ENCODE results near the gene MAP2K4. TPM values are rescaled to one million over a fixed set of nuclear protein-coding genes. Genes with fewer than 3 reads are reported as not detected.

Gene MAP2K4
- total and polyA plus RNA-seq, 4 experiments from 2014 or later, result 29.4 to 41.3 (median 32.6) TPM

GRCh38 chr17:11999696-12000095 lies 21.0 kb upstream of the MAP2K4 start:
- Histone ChIP-seq H3K4me1 (ENCODE audit: insufficient read depth, low read length) (peaks cover 13% of the 10 kb centered on the region), H3K4me3 (ENCODE audit: low read length in 2 of 2) (no peak overlapping the region), H3K36me3 (ENCODE audit: insufficient read depth, low read length) (no peaks in the 10 kb centered on the region), H3K9me3 (ENCODE audit: control insufficient read depth in 1 of 2, low read length in 2 of 2) (no peaks in the 10 kb centered on the region), H3K27ac (ENCODE audit: low read depth, low read length) (no peak overlapping the region), H3K27me3 (ENCODE audit: insufficient read depth, low read length) (no peaks in the 10 kb centered on the region)
- Mint-ChIP-seq H3K9me3 (peaks cover 0 to 4% (median 0%) of the 10 kb centered on the region in 8 donors), H3K36me3 (peaks cover 0 to 10% of the 10 kb centered on the region in 2 donors), H3K4me1 (peaks cover 11 to 27% (median 16%) of the 10 kb centered on the region in 4 donors), H3K4me3 (no peak overlapping the region), H3K27me3 (no peaks in the 10 kb centered on the region), H3K27ac (peak overlapping the region in 1 of 7 donors; percentile 10)
- intact Hi-C loops (cut with micrococcal nuclease), result loop anchor here (5.0 kb wide), 1 partner anchor 1302 kb away; the partner anchor contains the start of genes ADPRM and SCO1
- no peak for DNase-seq
- POLR2A ChIA-PET (ENCODE audit: partially characterized antibody), result interaction anchor here (5.1 kb wide), 1 partner anchor 20 kb away, joined by 287 read pairs; the partner anchor contains the start of gene MAP2K4
- CTCF ChIA-PET (ENCODE audit: partially characterized antibody), result interaction anchor here (1.5 kb wide), 1 partner anchor 21 kb away, joined by 5 read pairs; the partner anchor contains the start of gene MAP2K4

- no peak overlapping the region for H3K4me3 Mint-ChIP-seq
- POLR2A ChIA-PET (ENCODE audit: partially characterized antibody), result interaction anchor here (2.6 to 4.1 kb wide), 2 partner anchors 10 to 13 kb away, joined by 8 to 29 read pairs; partner anchors contain the start of genes MAP2K4 and ZNF18
- no peak overlapping the region for H3K4me3 ChIP-seq (ENCODE audit: low read length in 2 of 2)
- H3K4me1 Mint-ChIP-seq, result no peaks in the 10 kb centered on the region
- H3K9me3 ChIP-seq (ENCODE audit: control insufficient read depth in 1 of 2, low read length in 2 of 2), result no peaks in the 10 kb centered on the region
- no peak overlapping the region for H3K27ac ChIP-seq (ENCODE audit: low read depth, low read length)
- no peaks in the 10 kb centered on the region for H3K9me3 Mint-ChIP-seq
- H3K36me3 Mint-ChIP-seq, result no peaks in the 10 kb centered on the region
- no peaks in the 10 kb centered on the region for H3K36me3 ChIP-seq (ENCODE audit: insufficient read depth, low read length)
- H3K4me1 ChIP-seq (ENCODE audit: insufficient read depth, low read length), result no peaks in the 10 kb centered on the region
- DNase-seq, result no peak
- H3K27me3 Mint-ChIP-seq, result peaks cover 5% of the 10 kb centered on the region in 2 donors
- CTCF ChIA-PET (ENCODE audit: partially characterized antibody), result interaction anchor here (0.8 to 2.2 kb wide), 3 partner anchors 10 to 16 kb away, joined by 3 to 10 read pairs (median 3); partner anchors contain the start of gene ZNF18
- intact Hi-C loops (cut with micrococcal nuclease), result no loop called here
- H3K27me3 ChIP-seq (ENCODE audit: insufficient read depth, low read length), result no peaks in the 10 kb centered on the region
- H3K27ac Mint-ChIP-seq, result no peak overlapping the region
Measured at GRCh38 chr17:12007466-12007865, 13.2 kb upstream of the MAP2K4 start.

DNA sequence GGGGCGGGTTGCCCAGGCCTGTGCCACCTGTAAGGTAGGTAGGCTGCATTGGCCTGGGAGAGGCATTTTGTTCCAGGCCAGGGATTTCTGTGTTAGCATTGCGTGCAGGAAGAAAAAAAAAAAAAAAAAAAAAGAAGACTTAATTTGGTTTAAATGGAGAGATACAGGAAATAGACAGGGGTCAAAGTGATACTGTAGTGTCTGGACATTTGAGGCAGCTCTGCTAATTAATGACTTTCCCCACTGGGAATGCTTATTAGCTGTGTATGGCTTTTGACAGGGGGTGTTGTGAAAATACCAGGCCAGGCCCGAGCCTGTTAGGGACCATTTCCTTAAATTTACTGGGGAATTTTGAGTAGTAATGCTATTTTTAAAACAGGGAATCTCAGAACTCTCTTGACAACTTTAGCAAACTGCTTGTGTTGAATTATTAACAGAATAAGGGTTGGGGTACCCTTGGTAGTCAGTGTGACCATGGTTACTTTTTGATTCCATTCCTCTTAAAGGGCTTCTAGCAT lies 1.0 kb downstream of the MAP2K4 start:
- intact Hi-C loops (cut with micrococcal nuclease), result loop anchor here (5.0 kb wide), 1 partner anchor 34 kb away; no protein-coding TSS in a partner anchor
- Histone ChIP-seq H3K4me1 (ENCODE audit: insufficient read depth, low read length) (peaks cover 52% of the 10 kb centered on the region), H3K36me3 (ENCODE audit: insufficient read depth, low read length) (no peaks in the 10 kb centered on the region), H3K9me3 (ENCODE audit: control insufficient read depth in 1 of 2, low read length in 2 of 2) (no peaks in the 10 kb centered on the region), H3K27me3 (ENCODE audit: insufficient read depth, low read length) (no peaks in the 10 kb centered on the region), H3K4me3 (ENCODE audit: low read length in 2 of 2) (peak overlapping the region in 1 of 2 donors; percentile 56), H3K27ac (ENCODE audit: low read depth, low read length) (peak overlapping the region; percentile 73)
- ChIA-PET CTCF (ENCODE audit: partially characterized antibody) (interaction anchor here (1.4 to 2.2 kb wide), 2 partner anchors 10 to 13 kb away, joined by 6 to 8 read pairs; no protein-coding TSS in a partner anchor), POLR2A (ENCODE audit: partially characterized antibody) (interaction anchor here (6.5 kb wide), 1 partner anchor 24 kb away, joined by 287 read pairs; the partner anchor contains the start of gene ZNF18)
- Mint-ChIP-seq H3K36me3 (peaks cover 0 to 4% of the 10 kb centered on the region in 2 donors), H3K27me3 (no peaks in the 10 kb centered on the region), H3K4me1 (peaks cover 38 to 64% (median 44%) of the 10 kb centered on the region in 4 donors), H3K9me3 (no peaks in the 10 kb centered on the region), H3K27ac (peak overlapping the region; percentile 73 to 91 (median 86)), H3K4me3 (peak overlapping the region; percentile 79 to 89 (median 84))
- peak in 1 of 5 donors; percentile 38 for DNase-seq

DNA sequence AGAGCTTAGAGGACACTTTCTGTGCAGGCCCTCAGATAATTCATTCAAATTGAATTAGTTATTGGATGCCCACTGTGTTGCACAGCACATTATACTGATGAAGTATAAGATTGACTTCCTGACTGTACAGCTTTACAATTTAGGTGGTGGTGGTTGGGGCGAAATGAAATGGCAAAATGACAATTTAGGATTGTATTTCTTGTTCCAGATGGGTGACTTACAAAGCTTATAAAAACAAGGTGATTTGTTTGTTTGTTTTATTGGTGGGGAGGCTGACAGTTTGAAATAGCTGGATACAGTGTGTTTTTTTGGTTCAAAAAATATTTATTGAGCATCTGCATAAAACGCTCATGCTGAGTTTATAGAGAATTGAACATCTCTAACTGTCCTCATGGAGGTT lies 1.6 kb downstream of the MAP2K4 start:
- H3K36me3 ChIP-seq (ENCODE audit: insufficient read depth, low read length), result no peaks in the 10 kb centered on the region
- H3K9me3 ChIP-seq (ENCODE audit: control insufficient read depth in 1 of 2, low read length in 2 of 2), result no peaks in the 10 kb centered on the region
- Mint-ChIP-seq H3K27me3 (no peaks in the 10 kb centered on the region), H3K9me3 (no peaks in the 10 kb centered on the region), H3K27ac (peak overlapping the region in 2 of 7 donors; percentile 21 to 82), H3K36me3 (peaks cover 4 to 8% of the 10 kb centered on the region in 2 donors), H3K4me3 (peak overlapping the region; percentile 1 to 86 (median 84)), H3K4me1 (peaks cover 40 to 70% (median 50%) of the 10 kb centered on the region in 4 donors)
- H3K4me1 ChIP-seq (ENCODE audit: insufficient read depth, low read length), result peaks cover 54% of the 10 kb centered on the region
- ChIA-PET POLR2A (ENCODE audit: partially characterized antibody) (interaction anchor here (6.5 kb wide), 1 partner anchor 25 kb away, joined by 287 read pairs; the partner anchor contains the start of gene ZNF18), CTCF (ENCODE audit: partially characterized antibody) (interaction anchor here (1.4 to 2.2 kb wide), 2 partner anchors 9 to 12 kb away, joined by 6 to 8 read pairs; no protein-coding TSS in a partner anchor)
- no peak overlapping the region for H3K27ac ChIP-seq (ENCODE audit: low read depth, low read length)
- intact Hi-C loops (cut with micrococcal nuclease), result loop anchor here (5.0 kb wide), 1 partner anchor 35 kb away; no protein-coding TSS in a partner anchor
- no peak overlapping the region for H3K4me3 ChIP-seq (ENCODE audit: low read length in 2 of 2)
- no peaks in the 10 kb centered on the region for H3K27me3 ChIP-seq (ENCODE audit: insufficient read depth, low read length)
- DNase-seq, result no peak

DNA sequence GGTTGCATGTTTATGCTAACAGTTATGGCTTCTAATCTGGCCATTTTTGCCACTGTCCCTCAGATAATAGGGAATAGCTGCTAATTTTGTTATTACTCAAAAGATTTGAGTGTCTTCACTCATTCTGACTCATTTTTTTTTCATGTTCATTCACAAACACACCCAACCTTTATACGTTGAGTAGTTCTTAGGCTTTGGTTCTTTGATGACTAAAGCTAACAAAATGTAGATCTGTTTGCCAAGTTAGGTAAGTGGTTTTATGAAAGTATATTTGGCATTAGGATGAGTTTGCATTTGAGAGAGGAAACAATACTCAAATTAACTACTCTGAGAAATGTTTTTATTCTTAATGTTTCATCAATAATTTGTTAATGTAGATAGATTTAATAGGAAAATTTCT lies 3.6 kb downstream of the MAP2K4 start:
- peaks cover 64% of the 10 kb centered on the region for H3K4me1 ChIP-seq (ENCODE audit: insufficient read depth, low read length)
- H3K27me3 ChIP-seq (ENCODE audit: insufficient read depth, low read length), result no peaks in the 10 kb centered on the region
- no peaks in the 10 kb centered on the region for H3K36me3 ChIP-seq (ENCODE audit: insufficient read depth, low read length)
- intact Hi-C loops (cut with micrococcal nuclease), result loop anchor here (5.0 kb wide), 1 partner anchor 37 kb away; no protein-coding TSS in a partner anchor
- H3K4me3 Mint-ChIP-seq, result no peak overlapping the region
- no peak for DNase-seq
- H3K36me3 Mint-ChIP-seq, result peaks cover 4 to 8% of the 10 kb centered on the region in 2 donors
- peak overlapping the region in 1 of 7 donors; percentile 46 for H3K27ac Mint-ChIP-seq
- H3K4me3 ChIP-seq (ENCODE audit: low read length in 2 of 2), result no peak overlapping the region
- H3K27me3 Mint-ChIP-seq, result no peaks in the 10 kb centered on the region
- no peaks in the 10 kb centered on the region for H3K9me3 Mint-ChIP-seq
- POLR2A ChIA-PET (ENCODE audit: partially characterized antibody), result interaction anchor here (0.8 to 8.4 kb wide), 3 partner anchors 15 to 27 kb away, joined by 3 to 50 read pairs (median 3); partner anchors contain the start of gene ZNF18
- peaks cover 54 to 89% (median 65%) of the 10 kb centered on the region in 4 donors for H3K4me1 Mint-ChIP-seq
- CTCF ChIA-PET (ENCODE audit: partially characterized antibody), result no interaction called here
- H3K9me3 ChIP-seq (ENCODE audit: control insufficient read depth in 1 of 2, low read length in 2 of 2), result no peaks in the 10 kb centered on the region
- no peak overlapping the region for H3K27ac ChIP-seq (ENCODE audit: low read depth, low read length)

DNA sequence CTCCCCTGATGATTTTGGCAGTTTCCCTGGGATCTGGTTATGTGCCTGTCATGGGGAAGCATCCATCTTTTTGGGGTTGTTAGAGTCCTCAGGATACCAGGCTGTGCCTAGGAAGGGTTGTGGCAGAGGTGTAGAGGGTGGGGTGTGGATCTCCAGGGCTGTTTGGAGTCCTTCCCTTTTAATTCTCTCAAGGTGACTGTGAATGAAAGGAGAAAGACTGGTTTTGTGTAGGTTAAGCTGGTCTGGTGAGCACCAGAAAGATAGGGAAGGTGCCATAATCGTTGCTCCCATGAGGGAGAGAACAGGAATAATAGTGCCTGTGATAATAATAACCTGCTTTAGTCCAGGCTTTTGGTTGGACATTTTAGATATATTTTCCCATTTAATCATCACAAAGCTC lies 7.0 kb downstream of the MAP2K4 start:
- Histone ChIP-seq H3K27ac (ENCODE audit: low read depth, low read length) (no peak overlapping the region), H3K4me1 (ENCODE audit: insufficient read depth, low read length) (peaks cover 61% of the 10 kb centered on the region), H3K27me3 (ENCODE audit: insufficient read depth, low read length) (no peaks in the 10 kb centered on the region), H3K4me3 (ENCODE audit: low read length in 2 of 2) (no peak overlapping the region), H3K9me3 (ENCODE audit: control insufficient read depth in 1 of 2, low read length in 2 of 2) (no peaks in the 10 kb centered on the region), H3K36me3 (ENCODE audit: insufficient read depth, low read length) (no peaks in the 10 kb centered on the region)
- DNase-seq, result no peak
- H3K4me1 Mint-ChIP-seq, result peaks cover 49 to 89% (median 66%) of the 10 kb centered on the region in 4 donors
- ChIA-PET CTCF (ENCODE audit: partially characterized antibody) (no interaction called here), POLR2A (ENCODE audit: partially characterized antibody) (interaction anchor here (8.4 kb wide), 1 partner anchor 31 kb away, joined by 50 read pairs; the partner anchor contains the start of gene ZNF18)
- H3K9me3 Mint-ChIP-seq, result no peaks in the 10 kb centered on the region
- peak overlapping the region in 1 of 8 donors; percentile 13 for H3K4me3 Mint-ChIP-seq
- H3K27ac Mint-ChIP-seq, result peak overlapping the region in 1 of 7 donors; percentile 28
- intact Hi-C loops (cut with micrococcal nuclease), result no loop called here
- peaks cover 4% of the 10 kb centered on the region in 2 donors for H3K36me3 Mint-ChIP-seq
- H3K27me3 Mint-ChIP-seq, result no peaks in the 10 kb centered on the region

DNA sequence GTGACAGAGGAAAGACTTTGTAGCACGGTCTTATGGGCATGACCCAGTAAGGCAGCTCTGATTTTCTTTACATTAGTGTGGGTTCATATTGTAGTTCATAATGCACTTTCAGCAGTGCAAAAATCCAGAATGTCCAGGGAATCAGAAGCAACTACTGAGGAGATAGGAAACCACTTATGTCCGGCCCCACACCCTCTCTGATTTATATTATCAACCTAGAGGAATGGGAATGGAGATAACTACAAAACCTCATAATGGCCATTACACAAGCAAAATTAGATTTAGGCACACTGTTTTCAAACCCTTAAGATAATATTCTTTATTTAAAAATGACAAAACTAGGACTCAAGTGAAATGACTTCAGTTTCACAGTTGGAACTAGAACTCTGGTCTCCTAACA lies 7.9 kb downstream of the MAP2K4 start:
- intact Hi-C loops (cut with micrococcal nuclease), result no loop called here
- Histone ChIP-seq H3K27ac (ENCODE audit: low read depth, low read length) (no peak overlapping the region), H3K4me1 (ENCODE audit: insufficient read depth, low read length) (peaks cover 51% of the 10 kb centered on the region), H3K36me3 (ENCODE audit: insufficient read depth, low read length) (no peaks in the 10 kb centered on the region), H3K4me3 (ENCODE audit: low read length in 2 of 2) (no peak overlapping the region), H3K9me3 (ENCODE audit: control insufficient read depth in 1 of 2, low read length in 2 of 2) (no peaks in the 10 kb centered on the region), H3K27me3 (ENCODE audit: insufficient read depth, low read length) (no peaks in the 10 kb centered on the region)
- Mint-ChIP-seq H3K4me3 (no peak overlapping the region), H3K27ac (no peak overlapping the region), H3K36me3 (peaks cover 3 to 4% of the 10 kb centered on the region in 2 donors), H3K9me3 (no peaks in the 10 kb centered on the region), H3K27me3 (no peaks in the 10 kb centered on the region), H3K4me1 (peaks cover 47 to 79% (median 58%) of the 10 kb centered on the region in 4 donors)
- POLR2A ChIA-PET (ENCODE audit: partially characterized antibody), result interaction anchor here (8.4 kb wide), 1 partner anchor 32 kb away, joined by 50 read pairs; the partner anchor contains the start of gene ZNF18
- CTCF ChIA-PET (ENCODE audit: partially characterized antibody), result no interaction called here
- no peak for DNase-seq
